ENCODE measurements around the gene C11orf54.

C11orf54 gene

DNA sequence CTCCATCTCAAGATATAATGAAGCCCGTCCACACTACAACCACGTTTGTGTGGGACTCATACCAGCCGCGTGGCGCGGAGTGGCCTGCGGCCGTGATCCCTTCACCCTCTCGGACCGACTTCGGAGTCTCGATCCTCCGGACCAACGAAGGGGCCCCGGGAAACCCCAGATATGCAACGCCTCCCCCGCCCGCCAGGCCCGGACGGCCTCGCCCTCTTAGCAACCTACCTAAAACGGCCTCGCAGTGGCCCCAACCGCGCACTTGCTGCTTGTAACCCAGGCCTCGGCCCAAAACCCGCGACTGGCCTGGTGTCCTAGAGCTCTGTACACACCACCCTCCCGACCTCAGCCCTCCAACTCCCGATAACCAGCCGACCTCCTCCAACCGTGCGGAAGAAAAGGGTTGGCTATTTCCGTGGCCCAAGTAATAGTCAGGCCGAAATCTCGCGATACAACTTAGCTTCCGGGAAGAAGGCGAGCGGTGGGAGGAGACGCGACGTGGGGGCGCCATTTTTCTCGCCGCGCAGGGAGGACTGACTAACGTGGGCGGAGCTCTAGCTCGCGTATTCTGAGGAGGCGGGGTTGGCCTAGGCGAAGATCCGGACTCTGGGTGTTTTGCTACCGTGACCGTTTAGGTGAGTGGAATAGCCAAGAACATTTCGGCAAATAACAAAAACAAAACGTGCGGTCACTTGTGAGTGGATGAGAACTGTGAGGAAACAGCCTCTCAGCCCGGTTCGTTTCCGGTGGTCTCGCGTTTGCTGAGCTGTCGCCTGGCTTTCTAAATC lies at the start of gene C11orf54, which contains the start of gene TAF1D:
C11orf54 (plus strand) TSS at position 579 of the 788 bp plus-strand sequence. CDS start 5,722 bp downstream, outside the sequence.
TAF1D (minus strand) TSS at position 402 of the 788 bp plus-strand sequence. CDS start 2,191 bp downstream, outside the sequence.
- peak; percentile 97 to 98 for DNase-seq

DNA sequence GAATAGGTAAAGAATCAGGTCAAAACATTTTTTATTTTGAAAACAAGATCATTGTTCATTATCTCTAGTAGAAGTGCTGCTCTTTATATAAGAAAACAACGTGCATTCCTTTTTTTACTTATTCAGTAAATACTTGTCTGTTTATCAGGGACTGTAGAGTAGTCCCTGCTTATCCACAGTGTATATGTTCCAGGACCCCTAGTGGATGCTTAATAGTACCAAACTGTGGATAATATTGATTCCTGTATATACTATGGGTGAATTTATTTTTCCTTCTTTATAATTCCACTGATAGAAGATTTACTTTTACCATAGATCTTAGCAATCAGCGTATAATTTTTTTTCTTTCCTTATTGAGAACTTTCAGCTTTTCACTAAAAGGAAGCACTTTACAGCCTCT lies 47.4 kb upstream of the C11orf54 start:
- no peak for DNase-seq

DNA sequence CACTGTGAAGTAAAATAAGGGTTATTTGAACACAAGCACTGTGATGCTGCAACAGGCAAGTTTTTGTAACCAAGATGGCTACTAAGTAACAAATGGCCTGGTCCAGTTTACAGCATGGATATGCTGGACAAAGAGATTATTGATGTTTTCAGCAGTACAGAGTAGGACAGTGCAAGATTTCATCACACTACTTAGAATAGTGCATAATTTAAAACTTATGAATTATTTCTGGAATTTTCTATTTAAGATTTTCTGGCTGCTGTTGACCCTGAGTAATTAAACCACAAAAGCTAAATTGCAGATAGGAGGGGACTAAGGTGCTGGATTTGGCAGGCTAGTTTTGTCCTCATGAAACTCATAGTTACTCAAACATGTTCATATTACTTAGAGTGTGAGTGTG lies 46.9 kb upstream of the C11orf54 start:
- DNase-seq, result no peak

DNA sequence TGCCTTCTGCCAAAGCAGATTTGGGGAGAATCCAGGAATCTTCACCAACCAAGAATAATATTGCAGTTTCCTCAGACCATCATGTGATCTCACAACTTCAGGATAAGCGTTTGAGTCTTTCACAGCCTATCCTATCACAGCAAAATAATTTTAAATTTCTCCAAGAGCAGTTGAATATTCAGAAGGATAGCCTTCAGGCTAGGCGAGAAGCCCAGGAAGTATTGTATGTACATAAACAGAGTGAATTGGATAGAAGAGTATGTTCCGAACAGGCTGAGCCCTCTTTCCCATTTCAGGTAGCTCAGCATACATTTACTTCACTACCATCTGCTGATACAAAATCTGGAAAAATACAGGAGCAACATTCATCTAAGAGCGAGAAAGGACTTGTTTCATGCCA lies 43.9 kb upstream of the C11orf54 start:
- no peak for DNase-seq

DNA sequence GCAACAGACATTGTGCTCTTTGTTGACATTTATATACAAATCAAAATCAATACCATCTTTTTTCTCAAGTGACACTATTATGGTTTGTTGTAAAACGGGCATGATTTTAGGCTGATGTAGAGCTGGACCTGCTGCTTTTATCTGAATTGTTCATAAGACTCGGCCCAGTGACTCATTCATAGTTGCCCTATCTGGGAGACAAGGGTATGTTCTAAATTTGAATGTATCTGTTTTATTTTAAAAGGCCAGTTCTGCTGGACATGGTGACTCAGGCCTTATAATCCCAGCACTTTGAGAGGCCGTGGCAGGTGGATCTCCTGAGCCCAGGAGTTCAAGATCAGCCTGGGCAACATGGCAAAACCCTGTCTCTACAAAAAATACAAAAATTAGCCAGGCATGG lies 40.6 kb upstream of the C11orf54 start:
- DNase-seq, result no peak

DNA sequence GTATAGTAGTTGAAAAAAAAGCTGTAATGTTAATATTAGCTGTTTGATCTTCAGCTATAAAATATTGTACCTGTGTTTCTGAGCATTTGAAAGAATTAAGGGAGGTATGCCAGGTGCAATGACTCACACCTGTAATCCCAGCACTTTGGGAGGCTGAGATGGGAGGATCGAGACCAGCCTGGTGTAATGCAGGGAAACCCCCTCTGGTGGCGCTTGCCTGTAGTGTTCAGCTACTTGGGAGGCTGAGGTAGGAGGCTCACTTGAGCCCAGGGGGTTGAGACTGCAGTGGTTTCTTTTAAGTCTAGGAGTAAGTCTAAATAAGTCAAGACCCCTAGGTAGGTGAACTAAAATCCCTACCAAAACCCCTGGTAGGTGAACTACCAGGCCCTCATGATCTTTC lies 37.2 kb upstream of the C11orf54 start:
- peak in 1 of 2 experiments; percentile 6 for DNase-seq

DNA sequence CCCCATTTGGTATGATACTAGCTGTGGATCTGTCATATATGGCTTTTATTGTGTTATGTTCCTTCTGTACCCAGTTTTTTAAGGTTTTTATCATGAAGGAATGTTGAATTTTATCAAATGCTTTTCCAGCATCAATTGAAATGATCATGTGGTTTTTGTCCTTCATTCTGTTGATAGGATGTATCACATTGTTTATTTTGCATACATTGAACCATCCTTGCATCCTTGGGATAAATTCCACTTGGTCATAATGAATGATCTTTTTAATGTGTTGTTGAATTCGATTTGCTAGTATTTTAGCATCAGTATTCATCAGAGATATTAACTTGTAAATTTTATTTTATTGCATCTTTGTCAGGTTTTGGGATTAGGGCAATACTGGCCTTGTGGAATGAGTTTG lies 31.2 kb upstream of the C11orf54 start:
- DNase-seq, result no peak

DNA sequence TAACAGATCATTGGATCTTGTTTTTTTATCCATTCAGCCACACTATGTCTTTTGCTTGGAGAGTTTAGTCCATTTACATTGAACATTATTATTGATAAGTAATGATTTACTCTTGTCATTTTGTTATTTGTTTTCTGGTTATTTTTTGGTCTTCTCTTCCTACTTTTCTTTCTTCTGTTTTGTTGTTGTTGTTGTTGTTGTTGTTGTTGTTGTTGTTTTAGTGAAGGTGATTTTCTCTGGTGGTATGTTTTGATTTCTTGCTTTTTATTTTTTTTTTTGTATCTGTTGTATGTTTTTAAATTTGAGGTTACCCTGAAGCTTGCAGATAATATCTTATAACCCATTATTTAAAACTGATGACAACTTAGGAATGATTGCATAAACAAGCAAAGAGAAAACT lies 28.8 kb upstream of the C11orf54 start:
- no peak for DNase-seq

DNA sequence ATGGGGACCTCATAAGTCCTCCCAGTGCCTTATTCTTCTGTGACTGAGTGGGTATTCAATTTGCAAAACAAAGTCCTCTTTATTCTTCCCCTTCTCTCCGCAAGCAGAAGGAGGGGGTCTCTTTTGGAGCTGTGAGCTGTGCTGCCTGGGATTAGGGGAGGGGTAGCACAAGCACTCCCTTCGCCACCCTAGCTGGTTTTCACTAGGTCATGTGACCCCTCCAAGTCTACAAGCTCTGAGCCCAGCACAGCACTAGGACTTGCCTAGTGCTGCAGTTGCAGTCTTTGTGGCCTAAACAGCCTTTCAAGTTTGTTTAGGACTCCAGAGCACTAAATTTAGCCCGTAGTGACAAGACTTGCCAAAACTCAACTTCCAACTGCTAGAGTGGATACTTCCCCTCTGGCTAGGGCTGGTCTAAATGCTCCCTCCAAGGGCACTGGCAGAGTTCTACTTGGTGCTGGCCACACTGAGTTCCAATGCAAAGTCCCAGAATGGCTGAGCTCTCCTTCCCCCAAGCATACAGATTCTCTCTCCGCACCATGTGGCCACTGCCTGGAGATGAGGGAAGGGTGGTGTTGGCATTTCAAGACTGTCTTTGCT lies 25.6 kb upstream of the C11orf54 start:
- no peak for DNase-seq

DNA sequence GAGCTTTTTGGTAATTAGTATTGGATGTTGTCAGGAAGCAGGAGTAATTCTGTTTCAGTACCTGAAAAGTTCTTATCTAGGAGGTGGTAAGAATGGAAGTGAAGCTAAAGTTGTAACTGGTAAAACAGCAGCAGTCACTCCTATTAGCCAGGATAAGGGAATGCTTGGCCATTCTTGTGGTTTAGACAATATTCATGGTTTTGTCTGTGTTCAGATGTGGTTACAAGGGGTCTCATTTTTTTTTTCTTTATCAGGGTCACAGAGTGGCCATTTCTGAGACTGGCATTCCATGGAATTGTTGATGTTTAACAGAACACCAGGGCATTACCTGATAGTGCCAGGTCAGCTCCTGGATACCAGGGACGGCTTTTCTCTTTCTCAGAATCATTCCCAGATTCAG lies 24.0 kb upstream of the C11orf54 start:
- no peak for DNase-seq

DNA sequence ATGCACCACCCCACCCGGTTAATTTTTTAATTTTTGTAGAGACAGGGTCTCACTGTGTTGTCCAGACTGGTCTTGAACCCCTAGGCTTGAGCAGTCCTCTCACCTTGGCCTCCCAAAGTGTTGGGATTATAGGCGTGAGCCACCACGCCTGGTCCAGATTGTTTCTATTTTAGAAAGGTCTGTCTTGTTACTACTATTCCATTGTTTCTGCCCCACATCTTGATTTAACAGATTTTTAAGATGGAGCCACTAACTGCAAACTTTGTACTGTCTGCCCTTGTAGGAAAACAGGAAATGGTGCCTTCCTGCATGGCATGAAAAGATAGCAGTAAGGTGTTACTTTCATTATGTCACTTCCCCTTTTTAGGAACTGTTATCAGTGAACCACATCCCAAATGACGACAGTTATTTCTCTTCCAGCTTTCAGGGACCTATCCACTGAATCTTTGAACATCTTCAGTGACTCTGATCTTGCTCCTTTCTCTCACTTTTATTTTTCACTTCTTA lies 23.4 kb upstream of the C11orf54 start:
- no peak for DNase-seq

DNA sequence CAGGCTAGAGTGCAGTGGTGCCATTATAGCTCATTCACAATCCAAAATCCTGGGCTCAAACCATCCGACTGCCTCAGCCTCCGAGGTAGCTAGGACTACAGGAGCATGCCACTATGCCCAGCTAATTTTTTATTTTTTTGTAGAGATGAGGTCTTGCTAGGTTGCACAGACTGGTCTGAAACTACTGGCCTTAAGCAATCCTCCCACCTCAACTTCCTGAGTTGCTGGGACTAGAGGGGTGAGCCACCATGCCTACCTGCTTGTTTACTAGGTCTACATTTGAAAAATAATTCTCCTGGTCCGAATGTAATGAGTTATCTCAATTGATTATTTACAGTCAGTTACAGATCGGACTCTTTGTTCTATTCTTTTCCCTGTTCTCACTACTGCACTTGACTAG lies 22.2 kb upstream of the C11orf54 start:
- no peak for DNase-seq

DNA sequence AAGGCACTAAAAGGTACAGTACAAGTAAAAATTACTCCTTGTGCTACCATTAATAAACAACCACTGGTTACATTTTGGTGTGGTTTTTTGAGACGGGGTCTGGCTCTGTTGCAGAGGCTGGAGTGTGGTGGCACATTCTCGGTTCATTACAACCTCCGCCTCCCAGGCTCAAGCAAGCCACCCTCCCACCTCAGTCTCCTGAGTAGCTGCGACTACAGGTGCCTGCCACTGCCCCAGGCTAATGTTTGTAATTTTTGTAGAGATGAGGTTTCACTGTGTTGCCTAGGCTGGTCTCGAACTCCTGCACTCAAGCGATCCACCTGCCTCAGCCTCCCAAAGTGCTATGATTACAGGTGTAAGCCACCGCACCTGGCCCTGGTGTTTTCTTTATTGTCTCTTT lies 20.9 kb upstream of the C11orf54 start:
- no peak for DNase-seq

DNA sequence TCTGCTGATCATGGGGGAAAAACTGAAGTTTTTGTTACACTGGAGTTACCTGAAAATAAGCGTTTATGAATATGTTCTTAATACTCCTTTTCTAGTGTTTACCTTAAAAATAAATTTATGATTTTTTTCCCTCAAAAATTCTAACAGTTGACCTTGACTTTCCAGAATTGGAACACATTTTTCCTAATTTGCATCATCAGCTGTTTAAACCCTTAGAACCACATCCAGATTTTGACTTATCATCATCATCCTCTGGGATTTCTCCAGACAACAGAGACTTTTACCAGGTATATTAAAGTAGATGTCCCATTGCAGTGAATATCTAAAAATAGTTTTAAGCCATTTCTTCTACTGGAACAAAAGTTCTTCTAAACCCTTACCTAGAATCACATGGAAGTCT lies 17.4 kb upstream of the C11orf54 start:
- no peak for DNase-seq

DNA sequence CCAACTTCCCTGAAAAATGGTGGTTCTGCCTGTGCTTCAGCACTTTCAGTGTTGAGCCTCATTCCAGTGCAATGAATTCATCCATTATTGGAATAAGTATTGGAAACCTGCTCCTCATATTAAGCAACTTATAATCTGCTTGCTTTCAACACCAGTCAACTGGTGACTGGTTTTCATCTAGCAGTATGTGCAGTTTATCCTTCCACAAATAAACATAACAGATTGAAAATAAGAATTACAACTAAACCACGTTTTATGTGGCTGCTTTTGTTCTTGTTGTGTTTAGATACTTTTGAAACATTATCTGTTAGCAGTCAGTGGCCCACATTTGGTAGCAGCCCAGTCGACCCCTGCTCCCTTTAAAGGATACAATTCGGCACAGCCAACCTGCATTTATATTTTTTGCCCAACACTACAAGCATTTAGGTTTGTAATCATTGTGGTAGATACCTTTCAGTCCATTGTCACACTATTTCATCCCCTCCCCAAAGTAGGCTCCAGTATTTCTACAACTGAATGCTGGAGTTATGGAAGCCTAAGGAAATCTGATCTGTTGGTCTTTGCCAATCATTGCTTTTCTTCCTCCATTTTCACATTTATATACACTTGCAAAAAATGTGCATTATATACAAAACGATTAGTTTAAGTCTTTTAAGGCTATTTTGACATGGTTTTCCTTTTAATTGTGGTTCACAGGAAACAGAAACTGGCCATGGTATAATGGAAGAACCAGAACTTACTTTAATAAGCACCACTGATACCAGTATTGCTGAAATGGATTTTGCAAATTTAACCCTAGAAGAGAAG lies 13.3 kb upstream of the C11orf54 start:
- DNase-seq, result no peak

DNA sequence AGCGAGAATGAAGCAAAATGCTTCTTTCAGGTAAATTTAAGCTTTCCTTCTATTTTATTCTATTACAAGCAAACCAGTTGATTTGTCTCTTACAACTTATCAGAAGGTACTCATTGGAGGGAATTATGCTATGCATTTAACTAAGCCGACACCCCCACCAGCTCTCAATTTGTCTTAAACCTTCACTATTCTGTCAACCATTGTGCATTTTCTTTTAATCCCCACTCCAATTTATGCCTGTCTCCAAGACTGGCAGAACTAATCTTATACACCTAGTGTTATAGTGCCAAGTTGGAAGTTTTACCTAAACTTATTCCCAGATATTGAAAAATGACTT lies 12.7 kb upstream of the C11orf54 start:
- DNase-seq, result no peak

DNA sequence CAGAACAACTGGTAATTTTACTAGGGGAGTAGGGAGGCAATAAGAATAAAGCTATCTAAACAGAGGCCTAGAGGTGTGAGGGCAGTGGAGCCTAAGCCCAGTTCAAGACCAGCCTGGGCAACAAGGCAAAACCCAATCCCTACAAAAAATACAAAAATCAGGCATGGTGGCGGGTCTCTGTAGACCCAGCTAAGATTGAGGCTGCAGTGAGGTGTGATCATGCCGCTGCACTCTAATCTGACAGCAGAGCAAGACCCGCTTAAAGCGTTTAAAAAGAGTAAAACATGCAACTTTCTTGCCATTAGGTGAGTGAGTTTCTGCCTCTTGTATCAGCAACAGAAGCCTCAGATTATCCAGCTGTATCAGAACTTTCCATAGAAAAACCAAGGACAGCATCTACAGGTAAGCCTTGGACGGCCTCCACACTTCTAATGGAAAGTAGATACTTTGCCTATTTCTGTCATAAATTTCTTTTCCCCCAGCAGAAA lies 12.3 kb upstream of the C11orf54 start:
- no peak for DNase-seq

DNA sequence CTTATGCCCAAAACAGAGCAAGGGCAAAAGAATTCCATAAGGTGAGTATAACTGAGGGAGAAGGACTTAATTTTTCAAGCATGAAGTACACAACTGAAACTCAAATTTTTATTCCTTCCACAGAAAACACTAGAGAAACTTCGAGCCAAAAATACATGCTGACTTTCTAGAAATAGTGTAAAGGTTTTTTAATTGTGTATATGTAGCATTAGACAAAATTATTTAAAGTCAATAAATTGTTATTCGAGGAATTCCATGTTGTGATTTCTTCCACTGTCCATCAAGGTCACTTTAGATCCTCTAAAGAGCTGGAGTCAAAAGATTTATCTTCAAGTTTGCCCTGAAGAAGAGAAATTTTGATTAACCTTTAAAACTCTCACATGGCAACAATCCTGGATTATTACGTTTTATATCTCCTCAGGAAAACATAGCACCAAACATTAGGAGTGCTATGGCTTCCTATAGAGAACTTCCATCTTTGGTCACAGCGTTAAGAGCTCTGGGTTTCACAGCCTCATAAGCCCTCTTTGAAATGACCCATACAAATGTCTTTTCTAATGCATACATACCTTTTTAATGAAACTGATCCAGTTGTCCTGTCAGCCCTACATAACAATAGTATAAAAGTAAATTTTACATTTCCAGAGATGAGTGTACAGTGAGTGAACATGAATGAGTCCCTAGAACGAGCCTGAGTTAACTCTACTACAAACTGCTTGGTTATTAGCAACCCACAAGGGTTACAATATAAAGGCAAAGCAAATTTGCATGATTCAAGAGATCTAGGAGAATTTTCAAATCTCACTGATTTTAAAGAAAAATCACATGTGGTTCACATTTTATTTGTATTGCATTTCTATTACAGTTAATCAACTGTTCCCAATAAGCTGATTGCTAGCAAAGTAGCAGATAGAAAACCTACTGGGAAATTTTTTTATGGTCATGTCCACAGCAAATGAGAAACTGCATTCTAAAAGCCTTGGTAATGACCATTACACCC lies 11.1 kb upstream of the C11orf54 start:
- DNase-seq, result no peak

DNA sequence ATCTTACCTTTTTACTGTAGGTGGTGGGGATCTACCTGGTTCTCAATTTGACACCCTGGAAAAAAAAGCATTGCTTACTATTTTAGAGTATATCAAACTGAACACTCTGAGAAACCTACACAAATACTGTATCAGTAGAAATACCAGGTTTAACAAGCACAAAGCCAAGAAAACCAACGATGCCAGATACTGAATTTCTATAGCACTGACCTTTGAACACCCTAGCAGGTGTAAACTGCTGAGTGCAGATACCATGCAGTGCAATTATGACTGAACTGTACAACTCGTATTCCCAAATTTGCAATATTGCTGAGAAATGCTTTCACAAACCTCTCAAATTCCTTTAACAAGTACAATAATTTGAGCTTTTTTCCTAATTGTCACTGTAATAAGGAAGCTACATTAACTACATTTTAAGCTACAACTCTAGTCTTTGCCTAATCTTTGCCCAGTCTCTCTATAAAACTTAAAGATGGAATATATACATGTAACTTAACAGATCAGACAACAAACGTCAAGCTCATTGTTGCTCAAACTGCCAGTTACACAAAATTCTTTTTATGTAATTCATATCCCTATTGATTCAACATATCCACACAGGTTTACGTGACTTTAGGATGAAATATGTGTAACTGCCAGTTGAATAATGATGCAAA lies 9.1 kb upstream of the C11orf54 start:
- DNase-seq, result no peak

DNA sequence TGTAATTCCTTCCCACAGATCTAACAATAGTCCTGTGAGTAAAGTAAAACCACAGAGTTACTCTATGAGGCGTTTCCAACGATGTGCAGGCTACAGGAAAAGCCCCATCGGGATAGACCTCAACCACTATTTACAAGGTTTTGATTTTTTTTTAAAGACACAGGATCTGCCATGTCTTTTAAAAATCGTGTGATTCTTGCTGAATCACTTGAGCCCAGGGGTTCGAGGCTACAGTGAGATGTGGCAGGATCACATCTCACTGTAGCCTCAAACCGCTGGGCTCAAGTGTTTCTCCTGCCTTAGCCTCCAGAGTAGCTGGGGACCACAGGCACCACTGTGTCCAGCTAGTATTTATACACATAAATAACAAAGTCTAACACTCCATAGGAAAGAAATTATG lies 8.0 kb upstream of the C11orf54 start:
- DNase-seq, result no peak

DNA sequence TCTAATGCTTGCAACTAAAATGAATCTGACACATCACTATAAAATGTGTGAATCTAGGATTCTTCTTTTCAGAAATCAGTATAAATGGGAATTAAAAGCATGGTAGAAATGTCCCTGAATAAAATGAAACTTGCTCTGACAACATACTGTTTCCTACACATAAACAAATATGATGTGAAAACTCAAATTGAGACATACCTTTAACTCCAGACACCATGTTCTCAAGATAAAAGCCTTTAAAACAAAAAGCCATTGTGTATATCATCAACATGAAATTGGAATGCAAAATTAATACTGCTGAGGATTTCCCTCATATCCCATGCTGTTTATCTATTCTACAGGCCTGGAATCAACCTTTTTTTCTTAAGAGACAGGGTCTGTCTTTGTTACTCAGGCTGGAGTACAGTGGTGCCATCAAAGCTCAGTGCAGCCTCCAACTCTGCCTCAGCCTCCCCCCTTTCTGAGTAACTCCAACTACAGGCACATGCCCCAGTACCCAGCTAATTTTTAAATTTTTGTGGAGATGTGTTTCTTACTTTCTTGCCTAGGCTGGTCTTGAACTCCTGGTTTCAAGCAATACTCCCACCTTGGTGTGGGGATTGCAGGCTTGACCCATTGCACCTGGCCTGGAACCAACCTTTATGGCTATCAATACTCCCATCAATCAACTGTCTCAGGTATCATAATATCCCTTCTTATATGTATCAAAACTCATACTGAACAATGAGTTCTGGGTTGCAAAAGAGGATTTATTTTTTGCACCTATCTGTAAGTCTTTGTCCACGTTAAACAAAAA lies 6.8 kb upstream of the C11orf54 start:
- no peak for DNase-seq

All from NCI-H2081 (cell line).